GDM1 (cell line): ENCODE measurements around the gene LINS1.
"Not testable (repeated sequence)": the region's sequence is repeated elsewhere in the genome, so short reads cannot be mapped to it uniquely, and the experiment has no call there.

Source experiments
- DNase-seq: peaks from one replicate; lab custom pipeline; 2025; lab: John Stamatoyannopoulos, UW

The LINS1 gene

GRCh38 chr15:100602823-100603393 is 924 bp upstream of the LINS1 start:
- DNase-seq, result peak; percentile 9

DNA sequence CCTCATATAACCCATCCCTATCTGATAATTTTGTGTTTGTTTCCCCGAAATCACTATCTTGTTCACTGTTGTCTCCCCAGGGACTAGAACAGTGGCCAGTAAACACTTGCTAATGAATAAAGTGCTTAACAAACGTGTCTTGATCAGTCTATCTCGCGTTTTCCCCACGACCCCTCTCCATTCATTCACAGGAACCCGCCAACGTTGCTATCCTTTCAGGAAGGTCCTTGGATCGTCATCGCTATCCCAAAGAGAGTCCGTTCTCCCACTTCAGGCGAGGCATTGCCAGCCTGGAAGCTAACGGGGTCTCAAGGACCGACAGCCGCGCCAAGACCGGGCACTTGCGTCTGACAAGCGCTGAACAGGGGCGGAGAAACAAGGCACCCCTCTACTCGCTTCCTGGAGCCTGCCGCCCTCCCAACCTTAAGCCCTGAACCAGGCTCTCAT is 344 bp downstream of the LINS1 start:
- no peak for DNase-seq

- DNase-seq, result no peak
Measured at GRCh38 chr15:100601163-100601562, 821 bp downstream of the LINS1 start.

GRCh38 chr15:100598655-100599054 is 3.3 kb downstream of the LINS1 start:
- no peak for DNase-seq

DNA sequence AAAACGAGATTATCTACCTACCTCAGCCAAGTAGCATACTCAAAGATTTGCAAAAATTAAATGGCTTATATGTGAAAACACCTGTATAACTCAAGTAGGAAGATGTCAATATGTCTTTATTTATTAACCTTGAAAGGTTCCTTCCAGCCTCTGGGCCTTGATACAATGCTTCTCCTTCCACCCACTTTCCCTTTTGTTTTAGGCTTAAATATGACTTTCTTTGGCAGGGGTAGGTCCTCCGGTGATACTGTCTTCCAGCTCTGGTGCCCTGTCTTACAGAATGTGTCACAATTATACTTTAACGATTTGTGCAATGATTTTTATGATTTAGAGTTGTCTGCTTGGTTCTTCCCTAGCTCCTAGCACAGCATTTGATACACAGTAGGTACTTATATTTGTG is 4.1 kb downstream of the LINS1 start:
- DNase-seq, result no peak

DNA sequence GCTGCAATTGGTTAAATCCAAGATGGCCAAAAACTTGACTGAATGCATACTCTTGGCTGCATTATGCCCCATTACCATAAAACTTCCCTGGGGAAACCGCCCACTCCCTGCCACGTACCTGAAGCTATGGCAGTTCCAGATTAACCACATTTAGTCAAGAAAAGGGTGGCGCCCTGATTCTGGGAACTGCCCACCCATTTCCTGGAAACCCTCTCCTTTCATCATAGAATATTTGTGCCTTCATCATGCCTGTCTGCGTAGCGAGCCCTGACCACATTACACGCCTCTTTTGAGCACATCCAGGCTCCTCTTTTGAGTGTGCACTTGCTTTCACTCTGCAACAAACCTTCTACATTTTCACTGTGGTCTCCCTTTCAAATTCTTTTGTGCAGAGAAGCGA is 5.2 kb downstream of the LINS1 start:
- no peak for DNase-seq

DNA sequence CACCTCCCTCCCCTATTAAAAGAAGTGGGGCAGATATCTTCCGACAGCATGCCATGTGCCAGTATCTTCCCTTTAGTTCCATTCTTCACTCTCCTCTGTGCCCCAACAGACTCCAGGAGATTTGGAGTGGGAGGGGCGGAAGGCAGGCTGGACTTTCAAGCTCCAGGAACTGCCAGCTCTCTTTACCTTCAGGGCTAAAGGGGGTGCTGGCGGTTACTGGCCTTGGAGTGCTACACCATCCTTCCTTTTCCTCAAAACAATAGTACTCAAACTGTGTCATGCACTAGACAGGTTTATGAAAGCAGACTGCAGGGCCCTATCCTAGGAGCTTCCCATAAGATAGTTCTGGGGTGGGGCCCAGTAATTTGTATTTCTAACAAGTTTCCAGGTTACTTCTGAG is 6.0 kb downstream of the LINS1 start:
- DNase-seq, result no peak

DNA sequence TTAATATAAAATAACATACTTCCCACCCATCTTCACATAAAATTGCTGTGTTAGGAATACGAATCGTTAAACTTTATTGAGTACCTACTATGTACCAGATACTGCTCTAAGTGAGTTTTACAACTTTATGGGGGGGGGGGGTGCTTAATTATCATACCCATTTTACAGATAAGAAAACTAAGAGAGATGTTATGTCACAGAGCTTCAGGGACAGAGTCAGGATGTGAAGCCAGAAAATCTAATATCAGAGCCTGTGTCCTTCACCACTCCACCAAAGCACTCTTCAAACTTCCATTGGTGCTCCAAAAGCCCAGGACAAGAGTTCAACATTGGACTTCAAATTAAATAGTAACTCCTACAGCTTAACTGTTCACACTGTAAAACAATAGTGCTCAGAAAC is 8.6 kb downstream of the LINS1 start:
- no peak for DNase-seq

GRCh38 chr15:100592898-100593297 is 9.1 kb downstream of the LINS1 start:
- no peak for DNase-seq

GRCh38 chr15:100591835-100592234 is 10.1 kb downstream of the LINS1 start:
- DNase-seq, result no peak

DNA sequence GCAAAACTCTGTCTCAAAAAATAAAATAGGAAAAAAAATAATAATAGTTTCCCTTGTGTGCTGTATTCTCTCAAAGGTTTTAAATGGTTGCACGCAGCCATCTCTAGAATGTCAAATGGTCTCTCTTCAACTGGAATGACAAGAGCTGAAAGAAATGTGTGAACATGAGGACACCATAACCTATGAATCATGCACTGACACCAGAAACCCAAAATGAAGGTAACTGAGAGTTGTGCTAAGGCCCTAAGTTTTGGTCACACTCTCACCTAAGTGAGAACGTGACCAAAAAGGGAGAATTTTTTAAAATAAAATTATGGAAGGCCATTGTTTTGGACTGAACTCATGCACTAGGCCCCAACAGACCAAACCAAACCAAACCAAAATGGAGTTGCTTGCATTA is 10.8 kb downstream of the LINS1 start:
- not testable (repeated sequence) for DNase-seq

GRCh38 chr15:100588638-100589242 is 13.2 kb downstream of the LINS1 start:
- no peak for DNase-seq

DNA sequence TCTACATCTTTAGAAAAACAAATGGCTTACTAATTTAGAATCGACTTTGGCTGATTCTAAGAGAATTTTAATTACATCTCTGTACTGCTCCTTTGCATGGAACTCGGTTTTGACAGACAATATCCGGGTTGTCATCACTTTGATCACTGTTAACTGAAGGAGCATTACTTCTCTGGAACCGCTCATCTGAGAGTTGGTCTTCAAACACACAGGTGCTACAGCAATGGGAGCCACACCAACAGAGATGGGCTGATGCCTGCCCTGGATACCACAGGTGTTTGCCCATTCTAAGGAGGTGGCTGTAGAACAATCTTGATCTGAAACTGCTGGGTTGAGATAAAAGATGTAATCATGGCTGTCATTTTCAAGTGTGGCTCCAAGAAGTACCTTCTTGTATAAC is 21.6 kb downstream of the LINS1 start:
- no peak for DNase-seq

DNA sequence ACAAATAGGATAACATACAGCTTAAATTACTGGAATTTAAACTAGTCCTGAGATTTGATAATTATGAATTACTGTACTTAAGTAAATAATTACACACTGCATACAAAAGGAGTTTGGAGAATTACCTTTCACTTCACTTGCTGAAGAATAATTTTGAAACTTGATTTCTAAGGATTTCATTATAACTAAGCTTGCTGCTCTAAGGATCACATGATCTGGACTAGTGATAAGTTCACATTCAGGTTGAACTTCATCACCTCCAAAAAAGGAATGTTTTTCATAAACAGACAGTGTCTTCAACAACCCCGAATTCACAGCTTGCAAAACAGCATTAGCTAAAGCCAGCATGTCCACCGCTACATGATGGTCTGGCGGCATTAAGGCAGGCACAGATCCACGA is 28.5 kb downstream of the LINS1 start:
- DNase-seq, result no peak

DNA sequence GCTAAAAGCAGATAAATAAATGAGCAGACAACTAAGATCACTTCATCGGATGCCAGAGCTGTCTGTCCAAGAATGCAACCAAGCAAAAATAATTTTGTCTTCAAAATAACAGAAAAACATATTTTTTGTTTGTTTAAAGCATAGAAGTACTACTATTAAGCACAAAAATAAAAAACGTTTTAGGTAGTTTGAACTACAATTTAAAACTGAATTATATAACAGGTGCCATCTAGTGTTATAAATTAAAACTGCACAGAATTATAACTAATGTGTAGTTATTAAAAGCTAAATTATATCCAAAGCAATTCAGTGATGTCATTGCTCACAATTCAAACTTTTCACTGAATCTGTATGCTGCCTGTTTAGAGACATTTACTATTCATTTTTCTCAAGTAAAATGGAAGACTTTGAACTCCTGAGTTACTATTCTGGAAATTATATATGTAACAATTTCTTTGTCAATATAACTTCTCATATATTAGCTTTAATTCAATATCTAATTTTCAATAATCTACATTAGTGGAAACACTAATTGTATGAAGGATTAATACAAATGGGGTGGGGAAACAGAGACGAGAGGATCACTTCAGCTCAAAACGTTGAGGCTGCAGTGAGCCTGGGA is 29.5 kb downstream of the LINS1 start:
- DNase-seq, result no peak

- no peak for DNase-seq
Measured at GRCh38 chr15:100571592-100572167, 30.3 kb downstream of the LINS1 start.

DNA sequence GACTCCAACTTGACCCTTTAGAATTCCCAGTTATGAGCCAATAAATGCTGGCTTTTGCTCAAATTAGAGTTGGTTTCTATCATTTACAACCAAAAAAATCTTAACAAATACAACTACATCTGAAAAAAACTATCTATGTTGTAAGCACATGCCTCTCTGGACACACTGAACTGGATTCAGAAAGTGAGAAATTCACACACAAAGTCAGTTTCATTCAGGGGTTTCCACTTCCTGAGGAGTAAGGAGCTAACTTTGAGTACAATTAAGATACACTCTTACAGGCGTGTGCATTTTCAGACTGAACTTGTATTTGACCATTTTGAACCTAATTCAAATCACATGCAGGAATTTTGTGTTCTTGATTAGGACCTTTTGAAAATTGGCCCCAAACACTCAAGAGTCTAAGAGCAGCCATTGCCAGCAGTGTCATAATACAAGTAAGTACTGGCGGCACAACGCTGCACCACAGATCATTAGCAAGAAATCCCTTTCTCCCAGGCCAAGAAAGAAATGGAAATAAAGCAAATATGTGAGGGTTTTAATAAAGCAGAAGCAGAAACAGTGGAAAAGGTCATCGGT is 31.2 kb downstream of the LINS1 start:
- DNase-seq, result no peak

DNA sequence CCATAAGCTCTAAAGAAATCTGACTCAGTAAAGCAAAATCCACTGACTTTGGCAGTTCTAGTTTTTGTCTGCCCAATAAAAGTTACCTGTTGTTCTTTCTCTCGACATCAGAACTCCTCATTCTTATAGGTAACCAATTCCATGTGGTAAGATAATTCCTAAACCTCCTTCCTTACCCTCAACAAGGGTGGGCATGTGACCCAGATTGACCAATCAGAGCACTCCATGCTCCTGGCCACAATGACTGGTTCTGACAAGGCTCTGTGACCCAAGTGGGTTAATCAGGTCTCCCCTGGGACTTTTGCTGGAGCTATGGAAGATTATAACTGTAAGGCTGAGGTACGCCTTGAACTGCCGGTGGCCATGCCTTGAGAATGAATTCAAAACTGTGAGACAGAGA is 31.7 kb downstream of the LINS1 start:
- no peak for DNase-seq

- no peak for DNase-seq
Measured at GRCh38 chr15:100569391-100569790, 32.6 kb downstream of the LINS1 start.

GRCh38 chr15:100566850-100567628 is 34.9 kb downstream of the LINS1 start:
- no peak for DNase-seq

DNA sequence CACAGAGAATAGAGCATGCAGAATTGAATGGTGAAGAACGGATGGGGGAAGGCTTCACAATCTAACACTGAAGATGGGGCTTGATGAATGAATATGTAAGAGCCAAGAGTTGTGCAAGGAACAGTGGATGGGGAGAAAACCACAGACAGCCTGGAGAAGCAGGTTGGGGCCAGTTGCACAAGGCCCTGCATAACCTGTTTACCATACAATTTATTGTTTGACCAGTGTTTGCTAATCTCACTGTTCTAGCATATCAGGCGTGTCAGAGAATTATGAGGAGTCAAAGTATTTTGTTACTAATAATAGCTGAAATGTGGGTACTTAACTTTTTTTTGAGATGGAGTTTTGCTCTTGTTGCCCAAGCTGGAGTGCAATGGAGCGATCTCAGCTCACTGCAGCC is 36.4 kb downstream of the LINS1 start:
- no peak for DNase-seq

GRCh38 chr15:100560323-100560722 is 41.7 kb downstream of the LINS1 start:
- no peak for DNase-seq
